HEK293 (cell line): Measurements from ENCODE around the gene POLR2H.
A peak's percentile ranks its signal among the peaks of the same experiment; 100 is the strongest.

Experiments
- CTCF ChIA-PET: fragments of 350-600 bp; formaldehyde crosslinking; extraction: SDS; loops from one replicate; lab custom pipeline; 2021; ENCODE audit warnings: antibody characterized with exemption; lab: Yijun Ruan, JAX
- POLR2A ChIA-PET: fragments of 300-600 bp; formaldehyde crosslinking; extraction: SDS; loops from one replicate; lab custom pipeline; 2020; ENCODE audit warnings: antibody characterized with exemption, inconsistent platforms; lab: Yijun Ruan, JAX
- H3K27ac ChIP-seq: fragments of 200-500 bp; sonication (Bioruptor generic); 2 replicates; pipeline ENCODE4 v1.5.1; 2014; ENCODE audit warnings: low read depth, low read length, control low read depth, inconsistent platforms; ENCODE audit errors: extremely low read depth
- H3K36me3 ChIP-seq, 2 experiments: fragments of 200-500 bp in 1 of 2; sonication (Bioruptor generic) in 1 of 2; 1 replicate in 1 of 2; 2 replicates in 1 of 2; pipeline ENCODE4 v1.5.1; 2014 to 2017; ENCODE audit warnings: inconsistent platforms in 2 of 2, low read length in 2 of 2; ENCODE audit not compliant: control insufficient read depth in 2 of 2, insufficient read depth in 1 of 2
- H3K4me1 ChIP-seq: fragments of 200-500 bp; sonication (Bioruptor generic); 2 replicates; pipeline ENCODE4 v1.5.1; 2014; ENCODE audit warnings: mild to moderate bottlenecking, low read length, inconsistent platforms; ENCODE audit not compliant: control insufficient read depth, insufficient read depth
- H3K4me3 ChIP-seq: 2 replicates; pipeline ENCODE4 v1.5.1; 2011; ENCODE audit warnings: low read depth, mild to moderate bottlenecking, control low read depth, low read length, moderate library complexity
- H3K9me3 ChIP-seq: fragments of 200-500 bp; sonication (Bioruptor generic); 2 replicates; pipeline ENCODE4 v1.5.1; 2014; ENCODE audit warnings: low read depth, low read length, inconsistent platforms; ENCODE audit not compliant: control insufficient read depth, insufficient read depth
- GLIS2 ChIP-seq: fragments of 450-650 bp; formaldehyde crosslinking; IDR thresholded peaks from 2 replicates; pipeline ENCODE4 v1.5.1; 2016; ENCODE audit warnings: missing biosample characterization, missing genetic modification characterization
- PRDM2 ChIP-seq: fragments of 450-650 bp; formaldehyde crosslinking; IDR thresholded peaks from 2 replicates; pipeline ENCODE4 v1.5.1; 2016; ENCODE audit warnings: missing biosample characterization, missing genetic modification characterization, borderline replicate concordance
- REPIN1 ChIP-seq: fragments of 450-650 bp; formaldehyde crosslinking; IDR thresholded peaks from 2 replicates; pipeline ENCODE4 v1.5.1; 2017; ENCODE audit warnings: missing biosample characterization, missing genetic modification characterization, low read depth
- ZBTB1 ChIP-seq: fragments of 450-650 bp; formaldehyde crosslinking; IDR thresholded peaks from 2 replicates; pipeline ENCODE4 v1.5.1; 2016; ENCODE audit warnings: missing biosample characterization, missing genetic modification characterization
- ZBTB49 ChIP-seq: fragments of 450-650 bp; formaldehyde crosslinking; IDR thresholded peaks from 2 replicates; pipeline ENCODE4 v1.5.1; 2016; ENCODE audit warnings: missing biosample characterization, missing genetic modification characterization, low read depth
- ZNF169 ChIP-seq: fragments of 450-650 bp; formaldehyde crosslinking; IDR thresholded peaks from 2 replicates; pipeline ENCODE4 v1.5.1; 2016; ENCODE audit warnings: missing biosample characterization, missing genetic modification characterization
- ZNF18 ChIP-seq: fragments of 450-650 bp; formaldehyde crosslinking; IDR thresholded peaks from 2 replicates; pipeline ENCODE4 v1.5.1; 2016; ENCODE audit warnings: missing biosample characterization, missing genetic modification characterization
- ZNF350 ChIP-seq: fragments of 450-650 bp; formaldehyde crosslinking; IDR thresholded peaks from 2 replicates; pipeline ENCODE4 v1.5.0; 2017; ENCODE audit warnings: missing biosample characterization, mild to moderate bottlenecking, missing genetic modification characterization
- ZNF510 ChIP-seq: fragments of 450-650 bp; formaldehyde crosslinking; IDR thresholded peaks from 2 replicates; pipeline ENCODE4 v1.5.1; 2018; ENCODE audit warnings: mild to moderate bottlenecking, missing genetic modification characterization, missing biosample characterization; ENCODE audit not compliant: insufficient replicate concordance
- ZNF571 ChIP-seq: fragments of 450-650 bp; formaldehyde crosslinking; IDR thresholded peaks from 2 replicates; pipeline ENCODE4 v1.5.0; 2017; ENCODE audit warnings: missing biosample characterization, missing genetic modification characterization
- ZNF623 ChIP-seq: fragments of 450-650 bp; formaldehyde crosslinking; IDR thresholded peaks from 2 replicates; pipeline ENCODE4 v1.5.1; 2016; ENCODE audit warnings: missing biosample characterization, missing genetic modification characterization
- ZNF658 ChIP-seq: fragments of 450-650 bp; formaldehyde crosslinking; IDR thresholded peaks from 2 replicates; pipeline ENCODE4; 2016; ENCODE audit warnings: missing biosample characterization, missing genetic modification characterization
- ZNF830 ChIP-seq: fragments of 450-650 bp; IDR thresholded peaks from 2 replicates; pipeline ENCODE4 v1.5.0; 2018; ENCODE audit warnings: missing biosample characterization, missing genetic modification characterization, low read depth, mild to moderate bottlenecking, moderate library complexity

The POLR2H gene

GRCh38 chr3:184382326-184383032 lies 21.0 kb downstream of the POLR2H start:
- POLR2A ChIA-PET, result no interaction called here
- Histone ChIP-seq H3K36me3 (peaks cover 0 to 14% of the 10 kb centered on the region in 2 experiments; a peak in 1 of 3 replicates), H3K4me3 (no peak overlapping the region), H3K4me1 (no peaks in the 10 kb centered on the region), H3K27ac (no peak overlapping the region), H3K9me3 (no peaks in the 10 kb centered on the region)
- CTCF ChIA-PET, result interaction anchor here (0.6 kb wide), 2 partner anchors 127 to 238 kb away, joined by 3 to 6 read pairs; no protein-coding TSS in a partner anchor
- TF ChIP-seq GLIS2 (tag by site-specific recombination), result 0 out of 2 replicates have a peak, but pooled peaks have one; percentile 6
- TF ChIP-seq ZNF830 (tag by site-specific recombination), result no peak

- ChIA-PET POLR2A (no interaction called here), CTCF (no interaction called here)
- Histone ChIP-seq H3K4me3 (no peak overlapping the region), H3K4me1 (no peaks in the 10 kb centered on the region), H3K9me3 (no peaks in the 10 kb centered on the region), H3K27ac (no peak overlapping the region), H3K36me3 (peaks cover 0 to 21% of the 10 kb centered on the region in 2 experiments; a peak in 1 of 3 replicates)
- TF ChIP-seq ZNF169, result no peak
- no peak for TF ChIP-seq ZNF571 (tag by site-specific recombination)
- no peak for TF ChIP-seq ZNF623 (tag by site-specific recombination)
- TF ChIP-seq ZBTB49 (tag by site-specific recombination), result no peak
- TF ChIP-seq PRDM2 (tag by site-specific recombination), result no peak
- TF ChIP-seq REPIN1 (tag by site-specific recombination), result no peak
- TF ChIP-seq ZNF510 (tag by site-specific recombination), result no peak
- TF ChIP-seq ZBTB1 (tag by site-specific recombination), result no peak
- no peak for TF ChIP-seq ZNF658 (tag by site-specific recombination)
- TF ChIP-seq ZNF350 (tag by site-specific recombination), result no peak
- TF ChIP-seq ZNF18 (tag by site-specific recombination), result no peak
These were observed 21.7 kb downstream of the POLR2H start for GRCh38 chr3:184383033-184383740.
